HCT116 (cell line): ENCODE data around the gene EFL1.

ENCODE experiments used
- CEBPB ChIP-seq: IDR thresholded peaks from 2 replicates; pipeline ENCODE4 v1.6.1; 2012; ENCODE audit warnings: low read depth
- CTCF ChIP-seq, 3 experiments: fragments of 200-600 bp in 1 of 3; sonication (generic) in 1 of 3; IDR thresholded peaks in 2 of 3; conservative IDR thresholded peaks in 1 of 3; 2 replicates each; pipeline ENCODE4 v1.5.1; 2012 to 2017; ENCODE audit warnings: low read depth in 2 of 3, low read length in 2 of 3, antibody characterized with exemption in 1 of 3, borderline replicate concordance in 1 of 3, control low read depth in 1 of 3, mild to moderate bottlenecking in 1 of 3, mixed read lengths in 1 of 3, mixed run types in 1 of 3, moderate library complexity in 1 of 3; ENCODE audit not compliant: insufficient read depth in 1 of 3
- EZH2phosphoT487 ChIP-seq: fragments of 200-600 bp; IDR thresholded peaks from 2 replicates; pipeline ENCODE4 v1.6.1; 2018; ENCODE audit warnings: antibody characterized with exemption, borderline replicate concordance
- MAX ChIP-seq: IDR thresholded peaks from 2 replicates; pipeline ENCODE4 v1.6.1; 2012
- POLR2A ChIP-seq: IDR thresholded peaks from 2 replicates; pipeline ENCODE4 v1.7.0; 2011; ENCODE audit warnings: borderline replicate concordance; ENCODE audit not compliant: insufficient read depth, insufficient read length; ENCODE audit errors: extremely low read depth
- SIN3A ChIP-seq: IDR thresholded peaks from 2 replicates; pipeline ENCODE4 v1.6.1; 2012; ENCODE audit warnings: low read depth
- YY1 ChIP-seq: IDR thresholded peaks from 2 replicates; pipeline ENCODE4 v1.6.1; 2011; ENCODE audit warnings: low read length, low read depth, moderate library complexity, mild to moderate bottlenecking; ENCODE audit not compliant: insufficient replicate concordance; ENCODE audit errors: extremely low read depth

GRCh38 chr15:82186719-82187406 is 75.7 kb downstream of the EFL1 start:
- no peak for TF ChIP-seq MAX
- TF ChIP-seq CTCF (IDR thresholded peaks at IDR 0.05 in 2 of 3, conservative IDR thresholded peaks at IDR 0.05 in 1 of 3; ENCODE audit: borderline replicate concordance in 1 of 3, insufficient read depth in 1 of 3, low read depth in 2 of 3, low read length in 2 of 3), result no peak
- TF ChIP-seq CEBPB, result no peak
- TF ChIP-seq POLR2A, result no peak
- no peak for TF ChIP-seq YY1
- no peak for TF ChIP-seq SIN3A
- no peak for TF ChIP-seq EZH2phosphoT487
